ENCODE results near the gene CDCP2.

The CDCP2 gene

GRCh38 chr1:54172614-54173599 is 20.1 kb upstream of the CDCP2 start:
- peak; percentile 54 for DNase-seq
- no peak overlapping the region for H2AK5ac ChIP-seq (ENCODE audit: low read length, severe bottlenecking)
- no peak overlapping the region for H3K4me2 ChIP-seq (ENCODE audit: low read length, poor library complexity, severe bottlenecking)
- no peaks in the 10 kb centered on the region for H3K27me3 ChIP-seq (ENCODE audit: control insufficient read depth in 1 of 2, insufficient read depth in 1 of 2, low read length in 2 of 2)
- H3K9ac ChIP-seq (ENCODE audit: low read length) = peak overlapping the region; percentile 64
- H2BK12ac ChIP-seq (ENCODE audit: low read length in 2 of 2) = no peak overlapping the region
- no peak overlapping the region for H3K4ac ChIP-seq (ENCODE audit: low read depth in 1 of 2, low read length in 2 of 2)
- no peak overlapping the region for H3K27ac ChIP-seq (ENCODE audit: low read length, poor library complexity, severe bottlenecking)
- H4K8ac ChIP-seq (ENCODE audit: low read length) = no peak overlapping the region
- no peak overlapping the region for H3K14ac ChIP-seq (ENCODE audit: low read length in 2 of 2)
- H3K4me3 ChIP-seq (ENCODE audit: insufficient read depth in 1 of 2, low read depth in 1 of 2, low read length in 2 of 2) = no peak overlapping the region
- H3K23ac ChIP-seq (ENCODE audit: low read length in 2 of 2) = no peak overlapping the region
- no peak overlapping the region for H3K18ac ChIP-seq (ENCODE audit: low read depth in 1 of 2, low read length in 2 of 2)
- 60% methylated on average over 6 of the region's 10 CpGs for WGBS
- H3K79me1 ChIP-seq (replicated peaks; ENCODE audit: low read length, poor library complexity, severe bottlenecking) = no peaks in the 10 kb centered on the region
- no peak overlapping the region for H2BK5ac ChIP-seq (ENCODE audit: low read depth, low read length, poor library complexity, severe bottlenecking)
- no peak overlapping the region for H2BK120ac ChIP-seq (ENCODE audit: low read depth, low read length)
- H3K9me3 ChIP-seq (ENCODE audit: control insufficient read depth, low read length) = no peaks in the 10 kb centered on the region
- H2AFZ ChIP-seq (ENCODE audit: low read depth, low read length) = no peak overlapping the region
- peaks cover 0 to 13% of the 10 kb centered on the region in 2 experiments for H3K36me3 ChIP-seq (ENCODE audit: control insufficient read depth in 1 of 2, insufficient read depth in 2 of 2, low read depth in 1 of 2, low read length in 2 of 2)
- H4K91ac ChIP-seq (ENCODE audit: low read length) = no peak overlapping the region
- H3K4me1 ChIP-seq (ENCODE audit: control insufficient read depth, insufficient read depth, low read depth, low read length) = peaks cover 9% of the 10 kb centered on the region
- H2BK15ac ChIP-seq (ENCODE audit: low read depth, poor library complexity, severe bottlenecking) = no peak overlapping the region

- Histone ChIP-seq H3K14ac (ENCODE audit: low read length in 2 of 2) (no peak overlapping the region), H4K91ac (ENCODE audit: low read length) (no peak overlapping the region), H3K4ac (ENCODE audit: low read depth in 1 of 2, low read length in 2 of 2) (no peak overlapping the region), H3K9ac (ENCODE audit: low read length) (no peak overlapping the region), H4K8ac (ENCODE audit: low read length) (no peak overlapping the region), H3K4me1 (ENCODE audit: control insufficient read depth, insufficient read depth, low read depth, low read length) (peaks cover 2% of the 10 kb centered on the region), H3K4me2 (ENCODE audit: low read length, poor library complexity, severe bottlenecking) (no peak overlapping the region), H3K36me3 (ENCODE audit: control insufficient read depth in 1 of 2, insufficient read depth in 2 of 2, low read depth in 1 of 2, low read length in 2 of 2) (peaks cover 0 to 13% of the 10 kb centered on the region in 2 experiments), H2AK5ac (ENCODE audit: low read length, severe bottlenecking) (no peak overlapping the region), H2BK5ac (ENCODE audit: low read depth, low read length, poor library complexity, severe bottlenecking) (no peak overlapping the region), H2BK120ac (ENCODE audit: low read depth, low read length) (no peak overlapping the region), H3K9me3 (ENCODE audit: control insufficient read depth, low read length) (no peaks in the 10 kb centered on the region), H2BK12ac (ENCODE audit: low read length in 2 of 2) (no peak overlapping the region), H2BK15ac (ENCODE audit: low read depth, poor library complexity, severe bottlenecking) (no peak overlapping the region), H3K27ac (ENCODE audit: low read length, poor library complexity, severe bottlenecking) (no peak overlapping the region), H3K18ac (ENCODE audit: low read depth in 1 of 2, low read length in 2 of 2) (no peak overlapping the region), H3K23ac (ENCODE audit: low read length in 2 of 2) (peak overlapping the region in 1 of 2 experiments; percentile 46), H2AFZ (ENCODE audit: low read depth, low read length) (no peak overlapping the region), H3K4me3 (ENCODE audit: insufficient read depth in 1 of 2, low read depth in 1 of 2, low read length in 2 of 2) (no peak overlapping the region), H3K27me3 (ENCODE audit: control insufficient read depth in 1 of 2, insufficient read depth in 1 of 2, low read length in 2 of 2) (no peaks in the 10 kb centered on the region), H3K79me1 (replicated peaks; ENCODE audit: low read length, poor library complexity, severe bottlenecking) (no peaks in the 10 kb centered on the region)
- DNase-seq = no peak
- WGBS = 95% methylated on average over 7 of the region's 8 CpGs
Observed at GRCh38 chr1:54171606-54172005, 18.8 kb upstream of the CDCP2 start.

GRCh38 chr1:54171016-54171415 is 18.2 kb upstream of the CDCP2 start:
- 85% methylated on average over 8 of the region's 8 CpGs for WGBS
- H3K14ac ChIP-seq (ENCODE audit: low read length in 2 of 2) = no peak overlapping the region
- H3K4me2 ChIP-seq (ENCODE audit: low read length, poor library complexity, severe bottlenecking) = no peak overlapping the region
- no peaks in the 10 kb centered on the region for H3K4me1 ChIP-seq (ENCODE audit: control insufficient read depth, insufficient read depth, low read depth, low read length)
- H3K18ac ChIP-seq (ENCODE audit: low read depth in 1 of 2, low read length in 2 of 2) = no peak overlapping the region
- no peak overlapping the region for H3K27ac ChIP-seq (ENCODE audit: low read length, poor library complexity, severe bottlenecking)
- H4K91ac ChIP-seq (ENCODE audit: low read length) = no peak overlapping the region
- H2BK5ac ChIP-seq (ENCODE audit: low read depth, low read length, poor library complexity, severe bottlenecking) = no peak overlapping the region
- no peaks in the 10 kb centered on the region for H3K9me3 ChIP-seq (ENCODE audit: control insufficient read depth, low read length)
- DNase-seq = no peak
- H2BK12ac ChIP-seq (ENCODE audit: low read length in 2 of 2) = no peak overlapping the region
- H3K36me3 ChIP-seq (ENCODE audit: control insufficient read depth in 1 of 2, insufficient read depth in 2 of 2, low read depth in 1 of 2, low read length in 2 of 2) = peaks cover 0 to 13% of the 10 kb centered on the region in 2 experiments
- no peak overlapping the region for H3K4ac ChIP-seq (ENCODE audit: low read depth in 1 of 2, low read length in 2 of 2)
- no peak overlapping the region for H3K4me3 ChIP-seq (ENCODE audit: insufficient read depth in 1 of 2, low read depth in 1 of 2, low read length in 2 of 2)
- H3K27me3 ChIP-seq (ENCODE audit: control insufficient read depth in 1 of 2, insufficient read depth in 1 of 2, low read length in 2 of 2) = no peaks in the 10 kb centered on the region
- H2BK15ac ChIP-seq (ENCODE audit: low read depth, poor library complexity, severe bottlenecking) = no peak overlapping the region
- H4K8ac ChIP-seq (ENCODE audit: low read length) = no peak overlapping the region
- no peak overlapping the region for H2BK120ac ChIP-seq (ENCODE audit: low read depth, low read length)
- H2AK5ac ChIP-seq (ENCODE audit: low read length, severe bottlenecking) = no peak overlapping the region
- H2AFZ ChIP-seq (ENCODE audit: low read depth, low read length) = no peak overlapping the region
- no peak overlapping the region for H3K9ac ChIP-seq (ENCODE audit: low read length)
- H3K79me1 ChIP-seq (replicated peaks; ENCODE audit: low read length, poor library complexity, severe bottlenecking) = no peaks in the 10 kb centered on the region
- H3K23ac ChIP-seq (ENCODE audit: low read length in 2 of 2) = no peak overlapping the region

- H3K18ac ChIP-seq (ENCODE audit: low read depth in 1 of 2, low read length in 2 of 2) = no peak overlapping the region
- H3K4ac ChIP-seq (ENCODE audit: low read depth in 1 of 2, low read length in 2 of 2) = no peak overlapping the region
- DNase-seq = no peak
- no peak overlapping the region for H2BK15ac ChIP-seq (ENCODE audit: low read depth, poor library complexity, severe bottlenecking)
- H2BK12ac ChIP-seq (ENCODE audit: low read length in 2 of 2) = no peak overlapping the region
- H3K4me1 ChIP-seq (ENCODE audit: control insufficient read depth, insufficient read depth, low read depth, low read length) = no peaks in the 10 kb centered on the region
- H4K8ac ChIP-seq (ENCODE audit: low read length) = no peak overlapping the region
- H3K9ac ChIP-seq (ENCODE audit: low read length) = no peak overlapping the region
- H2BK5ac ChIP-seq (ENCODE audit: low read depth, low read length, poor library complexity, severe bottlenecking) = no peak overlapping the region
- H3K23ac ChIP-seq (ENCODE audit: low read length in 2 of 2) = no peak overlapping the region
- H3K79me1 ChIP-seq (replicated peaks; ENCODE audit: low read length, poor library complexity, severe bottlenecking) = no peaks in the 10 kb centered on the region
- H2BK120ac ChIP-seq (ENCODE audit: low read depth, low read length) = no peak overlapping the region
- no peak overlapping the region for H2AK5ac ChIP-seq (ENCODE audit: low read length, severe bottlenecking)
- no peak overlapping the region for H3K4me3 ChIP-seq (ENCODE audit: insufficient read depth in 1 of 2, low read depth in 1 of 2, low read length in 2 of 2)
- no peaks in the 10 kb centered on the region for H3K9me3 ChIP-seq (ENCODE audit: control insufficient read depth, low read length)
- peaks cover 0 to 4% of the 10 kb centered on the region in 2 experiments for H3K36me3 ChIP-seq (ENCODE audit: control insufficient read depth in 1 of 2, insufficient read depth in 2 of 2, low read depth in 1 of 2, low read length in 2 of 2)
- no peak overlapping the region for H3K27ac ChIP-seq (ENCODE audit: low read length, poor library complexity, severe bottlenecking)
- H3K27me3 ChIP-seq (ENCODE audit: control insufficient read depth in 1 of 2, insufficient read depth in 1 of 2, low read length in 2 of 2) = no peaks in the 10 kb centered on the region
- no peak overlapping the region for H2AFZ ChIP-seq (ENCODE audit: low read depth, low read length)
- no peak overlapping the region for H3K14ac ChIP-seq (ENCODE audit: low read length in 2 of 2)
- no peak overlapping the region for H4K91ac ChIP-seq (ENCODE audit: low read length)
- 95% methylated on average over 2 of the region's 3 CpGs for WGBS
- no peak overlapping the region for H3K4me2 ChIP-seq (ENCODE audit: low read length, poor library complexity, severe bottlenecking)
Observed at GRCh38 chr1:54169068-54169467, 16.3 kb upstream of the CDCP2 start.
